LNCAP (cell line): ENCODE results near the gene LCT.

Experiments
- TF ChIP-seq, protein P1 (sequence below): fragments of 450-650 bp; IDR thresholded peaks from 2 replicates; pipeline ENCODE4 v1.5.1; 2017; ENCODE audit warnings: mild to moderate bottlenecking

The LCT gene

DNA sequence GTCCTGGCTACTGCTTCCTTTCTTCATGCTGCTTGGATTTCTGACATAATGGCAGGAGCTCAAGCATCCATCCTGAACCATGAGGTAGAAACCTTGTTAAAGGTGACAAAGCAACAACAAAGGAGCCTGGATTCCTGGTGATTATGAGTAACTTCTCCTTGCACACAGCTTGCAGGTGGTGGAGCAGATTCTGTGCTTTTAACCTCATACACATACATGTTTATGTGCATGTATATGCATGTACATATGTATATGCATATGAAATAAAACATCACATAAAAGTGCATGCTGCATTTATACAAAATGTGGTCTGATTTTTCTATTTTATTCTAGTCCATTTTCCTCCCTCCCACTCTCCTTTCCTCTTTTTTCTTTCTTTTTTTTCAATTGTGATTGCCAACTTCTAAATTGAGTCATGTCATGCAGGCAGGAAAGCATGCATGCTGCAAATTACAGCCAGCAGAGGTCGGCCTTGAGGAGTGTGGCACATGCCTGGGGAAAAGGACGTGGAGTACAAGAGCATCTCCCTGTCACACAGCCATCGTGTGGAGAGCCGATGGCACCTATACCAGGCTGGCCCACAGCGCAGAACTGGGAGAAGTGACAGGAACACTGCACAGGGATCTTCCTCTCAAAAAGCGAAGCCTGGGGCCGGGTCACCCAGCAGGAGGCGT, 17.9 kb downstream of the LCT start:
- TF ChIP-seq, protein P1, sequence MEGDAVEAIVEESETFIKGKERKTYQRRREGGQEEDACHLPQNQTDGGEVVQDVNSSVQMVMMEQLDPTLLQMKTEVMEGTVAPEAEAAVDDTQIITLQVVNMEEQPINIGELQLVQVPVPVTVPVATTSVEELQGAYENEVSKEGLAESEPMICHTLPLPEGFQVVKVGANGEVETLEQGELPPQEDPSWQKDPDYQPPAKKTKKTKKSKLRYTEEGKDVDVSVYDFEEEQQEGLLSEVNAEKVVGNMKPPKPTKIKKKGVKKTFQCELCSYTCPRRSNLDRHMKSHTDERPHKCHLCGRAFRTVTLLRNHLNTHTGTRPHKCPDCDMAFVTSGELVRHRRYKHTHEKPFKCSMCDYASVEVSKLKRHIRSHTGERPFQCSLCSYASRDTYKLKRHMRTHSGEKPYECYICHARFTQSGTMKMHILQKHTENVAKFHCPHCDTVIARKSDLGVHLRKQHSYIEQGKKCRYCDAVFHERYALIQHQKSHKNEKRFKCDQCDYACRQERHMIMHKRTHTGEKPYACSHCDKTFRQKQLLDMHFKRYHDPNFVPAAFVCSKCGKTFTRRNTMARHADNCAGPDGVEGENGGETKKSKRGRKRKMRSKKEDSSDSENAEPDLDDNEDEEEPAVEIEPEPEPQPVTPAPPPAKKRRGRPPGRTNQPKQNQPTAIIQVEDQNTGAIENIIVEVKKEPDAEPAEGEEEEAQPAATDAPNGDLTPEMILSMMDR, result peak; percentile 30; the same call in 1 of the 2 replicates

DNA sequence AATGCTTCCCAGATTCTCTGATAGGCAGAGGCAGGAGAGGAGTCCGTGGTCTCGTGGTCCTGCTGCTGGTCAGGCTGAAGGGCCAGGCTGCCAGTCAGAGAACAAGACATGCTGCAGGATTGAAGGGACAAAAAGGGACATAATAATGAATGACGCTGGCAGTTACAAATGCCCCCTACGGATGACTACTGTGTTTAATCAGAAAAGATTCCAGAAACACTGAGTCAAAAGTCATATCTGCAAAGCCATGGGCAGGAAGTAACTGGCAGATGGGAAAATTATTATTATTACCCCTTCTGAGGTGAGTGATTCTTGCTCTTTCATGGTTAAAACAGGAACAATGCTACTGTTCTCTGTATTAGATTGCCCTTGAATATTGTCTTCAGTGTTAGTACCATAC, 19.0 kb downstream of the LCT start:
- TF ChIP-seq, protein P1, result no peak

DNA sequence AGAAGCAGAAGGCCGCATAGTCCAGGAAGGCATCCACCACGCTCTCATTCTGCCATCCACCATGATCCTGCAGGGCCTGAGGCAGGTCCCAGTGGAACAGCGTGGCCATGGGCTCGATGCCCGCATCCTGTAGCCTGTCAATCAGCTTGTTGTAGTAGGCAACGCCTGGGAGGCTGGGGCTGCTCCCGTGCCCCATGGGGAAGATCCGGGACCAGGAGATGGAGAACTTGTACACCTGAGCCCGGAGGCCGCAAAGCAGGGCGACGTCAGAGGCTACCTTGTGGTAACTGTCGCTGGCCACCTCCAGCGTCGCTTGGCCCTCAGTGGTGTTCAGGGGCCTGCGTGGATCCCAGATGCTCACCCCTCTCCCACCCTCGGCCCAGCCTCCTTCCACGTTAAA, 19.5 kb downstream of the LCT start:
- TF ChIP-seq, protein P1, result no peak

DNA sequence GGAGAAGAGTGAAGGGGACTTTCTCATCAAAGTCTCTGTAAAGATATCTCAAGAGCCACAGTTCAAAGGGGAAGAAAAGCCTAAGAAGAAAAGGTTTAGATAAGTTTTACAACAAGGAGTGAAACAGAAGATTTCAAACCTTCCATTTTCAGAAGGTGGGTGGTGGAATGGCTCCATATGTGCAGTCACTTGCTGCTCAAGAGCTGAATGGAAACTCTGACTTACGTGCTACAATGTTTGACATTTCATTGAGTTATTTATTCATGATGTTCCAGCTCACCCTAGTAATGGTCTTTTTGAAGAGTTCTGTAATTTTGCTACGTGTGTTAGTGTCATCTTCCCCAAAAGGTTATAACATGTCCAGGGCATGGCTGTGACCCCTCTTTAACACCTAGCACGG, 21.7 kb downstream of the LCT start:
- TF ChIP-seq, protein P1, result no peak

DNA sequence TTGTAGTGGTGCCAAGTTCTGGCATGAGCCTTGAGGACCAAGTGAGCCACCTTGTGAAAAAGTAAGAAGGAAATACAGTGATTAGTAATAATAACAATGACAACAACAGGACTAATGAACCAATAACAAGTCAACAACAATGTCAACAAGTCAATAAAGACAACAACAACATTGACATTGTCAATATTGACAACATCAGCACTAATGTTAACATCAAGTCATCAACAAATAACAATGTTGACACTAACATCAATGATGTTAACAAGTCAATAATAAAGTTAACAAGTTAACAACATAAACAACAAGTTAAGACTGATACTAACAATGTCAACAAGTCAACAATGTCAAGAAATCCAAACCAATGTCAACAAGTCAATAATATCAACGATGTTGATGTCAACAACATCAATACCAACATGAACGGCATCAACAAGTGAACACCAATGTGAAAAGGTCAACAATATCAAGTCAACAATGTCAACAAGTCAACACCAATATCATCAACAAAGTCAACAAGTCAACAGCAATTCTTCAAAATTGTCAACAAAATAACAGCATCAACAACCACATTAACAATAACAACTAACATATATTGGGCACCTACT, 24.0 kb downstream of the LCT start:
- TF ChIP-seq, protein P1, result no peak

DNA sequence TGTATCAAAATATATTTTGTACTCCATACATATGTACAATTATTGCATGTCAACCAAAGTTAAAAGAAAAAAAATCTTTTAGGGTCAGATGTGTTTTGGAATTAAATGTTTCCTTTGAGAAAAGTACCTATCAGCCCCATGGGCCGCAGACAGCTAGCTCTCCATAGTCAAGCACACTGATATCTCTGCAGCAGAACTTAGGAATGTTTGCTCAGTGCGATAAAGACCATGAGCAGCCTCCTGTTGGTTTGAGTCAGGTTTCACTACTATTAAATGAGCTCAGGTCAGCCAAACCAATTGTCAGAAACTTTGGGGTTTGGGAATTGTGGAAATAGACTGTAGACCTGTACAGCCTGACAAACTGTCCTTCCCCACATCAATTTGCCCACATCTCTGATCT, 33.7 kb downstream of the LCT start:
- TF ChIP-seq, protein P1, result no peak

DNA sequence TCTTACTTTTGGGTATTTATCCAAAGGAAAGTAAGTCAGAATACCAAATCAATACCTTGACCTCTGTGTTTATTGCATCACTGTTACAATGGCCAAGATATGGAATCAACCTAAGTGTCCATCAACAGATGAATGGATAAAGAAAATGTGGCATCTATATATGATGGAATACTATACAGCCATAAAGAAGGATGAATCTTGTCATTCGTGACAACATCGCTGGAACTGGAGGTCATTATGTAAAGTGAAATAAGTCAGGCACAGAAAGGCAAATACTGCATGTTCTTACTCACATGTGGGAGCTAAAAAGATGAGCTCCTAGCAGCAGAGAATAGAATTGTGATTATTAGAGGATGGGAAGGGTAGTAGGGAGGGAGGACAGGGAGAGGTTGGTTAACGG, 34.6 kb downstream of the LCT start:
- TF ChIP-seq, protein P1, result no peak
